ENCODE data around the gene SULF2.

The SULF2 gene

DNA sequence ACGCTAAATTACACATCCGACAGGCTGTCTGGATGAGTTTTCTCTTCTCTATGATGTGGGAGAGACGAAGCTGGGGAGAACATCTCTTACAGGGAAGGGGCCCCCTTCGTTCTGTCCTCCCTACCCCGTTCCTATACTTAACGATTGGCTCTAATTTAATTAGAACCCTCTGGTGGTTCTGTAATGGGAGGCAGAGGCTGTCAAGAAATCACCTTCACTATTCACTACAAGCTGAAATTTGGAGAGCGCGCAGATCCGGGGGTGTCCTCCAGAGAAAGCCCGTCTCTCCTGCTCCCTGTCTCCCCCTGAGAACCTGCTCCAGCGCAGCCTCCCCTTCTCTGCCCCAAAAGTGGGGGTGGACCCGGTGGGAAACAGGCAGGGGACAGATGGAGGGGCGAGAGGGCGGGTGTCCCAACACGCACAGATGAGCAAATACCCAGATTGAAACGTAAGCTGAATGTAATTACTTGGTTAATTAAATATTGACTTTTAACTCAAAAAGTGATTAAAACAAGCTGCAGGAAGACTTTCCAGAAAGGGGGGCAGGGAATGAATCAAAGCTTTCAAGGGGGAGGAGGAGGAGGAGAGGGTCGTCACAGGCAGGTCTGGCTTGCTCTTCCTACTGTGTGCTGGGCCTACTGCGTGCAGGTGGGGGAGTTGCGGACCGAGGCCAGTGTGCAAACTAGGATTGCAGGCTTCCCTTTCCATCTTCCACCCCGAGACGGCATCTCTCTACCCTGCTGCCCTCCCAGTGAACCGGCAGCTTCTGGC lies 1.3 kb downstream of the SULF2 start:
- peak; percentile 72 for DNase-seq

DNA sequence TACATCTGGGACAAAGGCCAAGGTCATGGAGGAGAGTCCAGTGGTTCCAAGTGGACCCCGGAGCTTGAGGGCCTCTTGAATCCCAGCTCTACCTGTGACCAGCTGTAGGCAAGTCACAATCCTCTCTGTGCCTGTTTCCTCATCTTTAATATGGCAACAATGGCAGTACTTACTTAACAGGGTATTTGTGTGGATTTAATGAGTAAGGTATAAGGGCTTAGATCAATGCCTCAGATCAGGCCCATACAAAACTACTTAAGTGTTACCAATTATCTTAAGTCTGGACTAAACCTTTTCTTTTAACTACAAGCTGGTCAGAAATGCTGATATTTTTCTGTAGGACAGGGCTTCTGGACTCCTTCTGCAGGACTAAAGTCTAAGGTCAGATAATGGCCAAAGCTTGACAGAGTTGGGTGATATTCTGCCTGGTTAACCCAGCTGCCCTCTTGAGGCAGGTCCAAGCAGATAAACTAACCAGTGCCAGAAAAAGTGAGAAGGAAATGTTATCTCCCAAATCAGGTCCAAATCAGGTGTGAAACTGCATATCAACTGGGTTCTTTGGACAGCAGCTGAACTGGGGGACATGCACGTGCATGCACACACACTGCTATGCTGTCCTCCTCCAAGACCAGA lies 2.2 kb downstream of the SULF2 start:
- no peak for DNase-seq

DNA sequence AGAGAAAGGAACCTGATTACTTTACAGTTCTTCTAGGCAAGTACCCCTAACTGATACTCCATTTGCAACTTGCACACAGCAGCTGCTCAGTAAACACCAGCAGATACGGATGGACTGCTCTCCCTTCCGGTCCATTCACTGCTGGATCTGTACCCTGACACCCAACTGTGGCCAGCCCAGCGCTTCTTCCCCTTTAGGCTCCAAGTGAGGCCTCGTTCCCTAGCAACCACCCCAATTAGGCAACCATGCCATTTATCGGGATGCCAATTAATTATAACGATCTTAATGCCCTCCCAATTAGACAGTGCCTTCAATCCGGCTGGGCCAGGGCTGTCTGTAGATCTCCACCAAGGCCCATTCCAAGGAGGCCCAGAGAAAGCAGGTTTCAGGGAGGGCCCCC lies 3.2 kb downstream of the SULF2 start:
- no peak for DNase-seq

DNA sequence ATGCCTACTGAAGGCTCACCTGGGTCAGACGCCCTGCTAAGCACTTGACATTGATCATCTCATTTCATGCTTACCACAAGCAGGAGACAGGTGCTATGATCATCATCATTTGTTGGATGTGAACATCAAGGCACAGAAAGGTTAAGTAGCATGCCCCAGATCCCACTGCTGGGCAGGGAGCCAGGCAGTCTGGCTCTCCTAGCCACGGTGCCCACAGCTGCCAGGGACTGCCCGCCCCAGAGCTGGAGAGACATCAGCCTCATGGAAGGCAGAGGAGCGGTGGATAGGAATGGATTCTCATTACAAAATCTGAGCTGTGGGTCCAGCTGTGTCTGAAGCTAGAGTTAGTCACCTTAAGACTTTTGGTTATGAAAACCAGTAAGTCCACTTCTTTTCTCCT lies 3.6 kb downstream of the SULF2 start:
- peak; percentile 67 for DNase-seq

DNA sequence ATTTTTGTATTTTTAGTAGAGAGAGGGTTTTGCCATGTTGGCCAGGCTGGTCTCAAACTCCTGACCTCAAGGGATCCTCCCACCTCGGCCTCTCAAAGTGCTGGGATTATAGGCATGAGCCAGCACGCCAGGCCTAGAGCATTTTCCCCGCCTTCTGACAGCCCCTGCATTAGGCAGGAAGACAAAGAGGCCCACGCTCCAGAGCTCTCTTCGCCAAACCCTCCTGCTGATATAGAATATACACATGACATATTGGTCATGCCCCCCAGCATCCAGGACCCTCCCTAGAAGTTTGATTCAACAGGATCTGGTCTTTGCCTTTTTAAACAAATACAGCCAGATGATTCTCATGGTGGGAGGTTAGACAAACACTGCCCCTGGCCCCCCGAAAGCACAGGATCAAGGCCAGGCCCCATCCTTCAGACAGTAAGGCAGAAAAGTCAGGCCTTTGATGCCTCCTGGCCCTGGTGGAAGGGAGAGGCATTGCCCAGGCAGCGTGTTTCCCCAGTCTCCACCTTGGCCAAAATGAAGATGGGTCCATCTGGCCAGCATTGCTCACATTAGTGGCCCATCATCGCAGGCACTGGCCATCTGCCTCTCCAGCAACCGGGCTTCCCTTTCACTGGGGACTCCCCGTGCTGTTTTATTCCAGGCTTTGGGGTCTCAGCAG lies 4.4 kb downstream of the SULF2 start:
- no peak for DNase-seq

DNA sequence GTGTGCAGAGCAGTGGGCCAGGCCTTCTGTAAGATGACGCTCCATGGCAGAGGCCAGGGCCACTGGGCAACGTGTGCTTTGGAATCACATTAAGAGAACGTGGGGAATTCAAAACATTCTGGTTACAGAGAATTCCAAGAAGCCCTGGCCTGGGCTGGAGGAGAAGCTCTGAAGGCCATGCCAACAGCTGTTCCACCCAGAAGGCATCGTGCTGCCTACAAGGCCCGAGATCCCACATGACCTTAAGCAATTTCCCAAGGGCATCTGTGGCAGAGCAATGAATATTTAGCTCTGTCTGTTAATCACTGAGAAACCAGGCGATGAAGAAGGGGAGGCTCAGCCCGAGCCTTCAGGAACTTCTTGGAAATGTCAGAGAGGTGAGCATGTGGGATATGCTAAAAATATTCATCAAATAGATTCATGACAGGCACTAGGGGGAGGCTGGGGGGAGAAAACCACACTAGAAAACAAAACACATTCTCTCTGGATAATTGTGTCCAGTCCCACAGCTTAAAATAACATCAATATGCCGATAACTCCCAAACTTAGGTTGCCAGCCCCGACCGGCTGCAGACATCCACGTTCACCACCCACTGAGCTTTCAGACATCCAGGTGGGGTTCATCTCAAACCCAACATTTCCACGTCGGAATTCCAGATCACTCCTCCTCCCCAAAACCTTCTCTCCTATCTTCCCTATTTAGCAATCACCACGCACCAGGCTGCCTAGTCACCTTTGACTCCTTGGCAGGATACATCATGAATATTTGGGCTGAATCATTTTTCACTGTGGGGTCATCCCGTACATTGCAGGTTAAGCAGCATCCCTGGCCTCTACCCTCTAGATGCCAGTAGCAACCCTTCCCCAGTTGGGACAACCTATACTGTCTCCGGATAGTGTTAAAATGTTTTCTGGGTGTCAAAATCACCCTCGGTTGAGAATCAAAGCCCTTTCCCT lies 6.6 kb downstream of the SULF2 start:
- no peak for DNase-seq

DNA sequence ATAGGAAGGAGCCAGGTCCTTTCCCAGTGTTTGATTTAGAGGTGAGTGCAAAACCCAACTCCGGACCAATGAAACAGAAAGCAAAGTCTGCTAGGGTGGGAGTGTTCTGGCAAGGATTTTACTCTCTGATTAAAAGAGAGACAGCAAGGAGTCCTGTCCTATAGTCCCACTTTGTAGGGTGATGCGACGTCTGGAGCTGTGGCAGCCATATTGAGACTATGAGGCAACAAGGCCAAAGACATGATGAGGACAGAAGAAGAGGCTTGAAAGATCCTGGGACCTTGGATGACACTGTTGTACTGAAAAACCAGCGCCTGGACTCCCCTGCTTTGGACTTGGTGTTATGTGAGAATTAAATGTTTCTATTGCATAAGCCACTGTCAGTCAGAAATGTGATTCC lies 8.1 kb downstream of the SULF2 start:
- no peak for DNase-seq

DNA sequence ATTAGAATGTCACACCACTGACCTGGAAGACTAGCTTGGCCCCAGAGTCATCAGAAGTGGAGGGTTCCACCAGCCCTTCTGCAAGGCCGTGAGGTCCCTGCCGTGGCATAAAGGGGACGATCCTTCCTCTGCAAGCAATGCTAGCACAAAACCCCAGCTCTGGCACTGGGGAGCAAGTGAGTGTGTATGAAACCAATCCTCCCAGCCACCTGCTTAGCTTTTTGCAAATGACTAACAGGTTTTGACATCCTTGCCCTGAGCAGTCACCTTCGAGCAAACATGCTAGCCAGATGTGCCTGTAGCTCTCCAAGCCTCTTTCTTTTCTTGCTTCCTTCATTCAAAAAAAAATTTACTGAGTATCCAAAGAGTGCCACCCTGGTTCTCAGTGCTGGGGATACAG lies 8.6 kb downstream of the SULF2 start:
- DNase-seq: peak; percentile 76

DNA sequence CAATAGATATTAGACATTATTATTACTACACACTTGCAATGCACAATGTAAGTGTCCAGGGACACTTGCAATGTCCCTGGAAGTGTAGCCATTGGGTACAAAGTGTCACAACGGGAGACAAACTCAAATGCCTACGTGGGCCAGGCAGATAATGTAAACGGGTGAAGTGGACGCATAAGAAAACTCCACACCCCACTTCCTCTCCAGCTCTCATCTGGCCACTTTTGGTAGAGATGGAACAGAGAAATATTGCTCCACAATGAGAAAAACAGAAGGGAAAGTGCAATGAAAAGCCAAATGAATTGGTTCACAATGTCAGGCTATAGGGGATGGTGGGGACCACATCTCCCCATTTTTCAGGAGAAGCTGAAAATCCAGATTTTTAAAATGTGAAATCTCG lies 9.4 kb downstream of the SULF2 start:
- DNase-seq: no peak

DNA sequence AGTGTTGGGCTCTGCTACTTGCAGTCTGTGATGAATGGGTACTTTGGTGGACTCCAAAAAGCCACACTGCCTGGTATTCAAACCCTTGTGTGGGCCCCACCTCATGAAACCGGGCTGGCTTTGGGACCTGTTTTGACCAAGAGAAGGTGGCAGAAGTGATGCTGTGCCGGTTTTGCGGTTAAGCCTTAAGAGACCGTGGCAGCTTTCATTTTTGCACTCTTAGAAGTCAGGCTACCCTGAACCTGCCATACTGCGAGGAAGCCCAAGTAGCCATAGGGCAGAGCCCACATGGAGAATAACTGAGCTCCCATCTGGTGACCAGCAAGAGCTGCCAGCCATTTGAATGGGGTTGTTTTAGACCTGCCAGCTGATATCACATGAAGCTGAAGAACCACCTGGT lies 10.2 kb downstream of the SULF2 start:
- no peak for DNase-seq

DNA sequence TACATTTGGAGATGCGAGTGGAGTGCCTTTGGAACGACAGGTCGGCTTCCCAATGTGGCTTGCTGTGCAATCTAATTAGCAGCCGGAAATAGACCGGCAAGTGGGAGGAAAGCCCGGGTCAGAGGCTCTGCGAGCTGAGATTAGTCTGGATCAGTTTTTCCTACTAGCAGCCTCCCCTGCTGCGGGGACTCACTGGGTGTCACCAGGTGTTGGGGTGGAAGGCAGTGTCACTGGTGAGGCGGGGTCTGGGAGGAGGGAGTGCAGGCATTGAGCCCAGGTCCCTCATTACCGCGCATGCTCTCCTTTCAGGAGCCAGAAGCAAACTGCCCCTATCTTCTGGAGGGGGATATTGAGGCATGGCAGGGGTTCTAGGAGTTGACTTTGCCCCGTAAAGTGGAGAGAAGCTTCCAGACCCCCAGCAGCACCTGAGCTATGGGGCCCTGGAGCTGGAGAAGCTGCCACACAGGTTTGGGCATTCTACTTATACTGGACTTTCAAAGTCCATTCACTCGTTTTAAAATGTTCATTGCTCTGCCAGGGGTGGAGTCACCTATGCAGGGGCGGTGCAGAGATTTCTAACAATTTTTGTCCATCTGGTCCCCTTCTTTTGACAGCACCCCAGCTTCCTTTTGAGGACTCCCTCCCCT lies 11.0 kb downstream of the SULF2 start:
- peak; percentile 24 for DNase-seq

DNA sequence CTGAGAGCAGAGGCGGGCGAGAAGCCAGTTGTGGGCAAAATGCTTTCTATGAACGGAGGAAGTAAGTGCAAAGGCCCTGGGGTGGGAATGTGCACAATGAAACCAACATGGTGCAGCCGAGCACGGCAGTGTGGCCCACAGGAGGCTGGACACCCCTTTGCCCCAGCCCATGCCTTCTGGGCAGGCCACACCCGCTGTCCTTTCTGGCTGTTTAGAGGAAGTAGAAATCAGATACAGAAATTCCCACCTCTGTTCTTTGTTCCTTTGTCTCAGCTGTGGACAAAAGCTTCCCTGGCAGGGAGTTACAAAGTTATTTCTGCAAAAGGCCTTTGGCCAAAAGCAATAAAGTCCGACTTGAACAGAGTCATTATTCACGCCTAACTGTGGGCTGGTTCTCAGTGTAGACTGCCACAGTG lies 11.9 kb downstream of the SULF2 start:
- no peak for DNase-seq

DNA sequence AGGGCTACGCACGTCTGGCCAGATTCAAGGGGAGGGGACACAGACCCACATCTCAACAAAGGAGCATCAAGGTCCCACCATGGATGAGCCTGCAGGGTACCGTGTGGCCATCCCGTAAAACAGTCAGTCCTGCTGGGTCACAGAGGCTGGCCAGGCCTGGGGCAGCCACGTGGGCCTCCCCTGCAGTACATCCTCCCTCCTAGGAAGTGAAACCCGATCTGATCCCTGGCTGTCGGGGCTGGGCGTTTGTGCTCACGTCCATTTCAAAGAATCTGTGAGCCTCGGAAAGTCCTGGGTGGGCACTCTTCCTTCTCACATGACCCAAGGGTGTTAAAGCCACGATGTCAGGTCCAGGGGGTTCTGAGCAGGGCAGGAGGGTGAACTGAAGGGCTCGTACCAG lies 14.3 kb downstream of the SULF2 start:
- no peak for DNase-seq

DNA sequence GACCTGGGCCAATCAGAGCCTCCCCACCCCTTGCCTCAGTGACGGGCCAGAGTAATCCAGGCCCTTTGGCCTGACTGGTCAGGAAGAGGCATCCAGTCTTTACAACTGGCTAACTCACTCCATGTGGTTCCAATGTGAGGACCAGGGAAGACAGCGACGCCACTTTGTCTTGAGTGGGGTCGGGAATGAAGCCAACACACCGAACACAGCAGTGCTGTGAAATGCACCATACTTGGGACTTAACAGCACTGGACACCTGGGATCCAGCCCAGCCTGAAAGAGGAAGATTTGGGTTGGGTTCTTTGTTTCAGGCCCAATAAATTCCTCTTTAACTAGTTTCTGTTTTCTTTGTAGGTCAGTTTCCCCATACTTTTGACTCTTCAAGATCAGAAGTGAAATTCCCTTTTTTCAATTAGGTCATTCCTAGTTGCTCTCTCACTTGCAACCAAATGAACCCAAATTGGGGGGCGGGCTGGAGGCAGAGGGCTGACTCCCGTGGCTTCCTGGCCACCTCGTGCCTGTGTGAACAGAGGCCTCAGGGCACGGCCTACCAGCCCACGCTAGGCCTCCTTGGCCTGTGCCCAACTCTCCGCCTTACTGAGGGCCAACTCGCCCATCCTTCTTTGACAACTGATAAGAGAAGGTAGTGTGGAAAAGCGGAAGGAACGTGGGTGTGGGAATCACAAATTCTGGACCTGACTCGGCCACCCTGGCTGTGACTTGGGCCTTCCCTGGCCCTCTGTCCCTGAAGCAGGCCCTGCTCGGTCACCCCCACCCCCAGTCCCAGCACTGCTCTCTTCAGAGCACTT lies 17.1 kb downstream of the SULF2 start:
- no peak for DNase-seq

DNA sequence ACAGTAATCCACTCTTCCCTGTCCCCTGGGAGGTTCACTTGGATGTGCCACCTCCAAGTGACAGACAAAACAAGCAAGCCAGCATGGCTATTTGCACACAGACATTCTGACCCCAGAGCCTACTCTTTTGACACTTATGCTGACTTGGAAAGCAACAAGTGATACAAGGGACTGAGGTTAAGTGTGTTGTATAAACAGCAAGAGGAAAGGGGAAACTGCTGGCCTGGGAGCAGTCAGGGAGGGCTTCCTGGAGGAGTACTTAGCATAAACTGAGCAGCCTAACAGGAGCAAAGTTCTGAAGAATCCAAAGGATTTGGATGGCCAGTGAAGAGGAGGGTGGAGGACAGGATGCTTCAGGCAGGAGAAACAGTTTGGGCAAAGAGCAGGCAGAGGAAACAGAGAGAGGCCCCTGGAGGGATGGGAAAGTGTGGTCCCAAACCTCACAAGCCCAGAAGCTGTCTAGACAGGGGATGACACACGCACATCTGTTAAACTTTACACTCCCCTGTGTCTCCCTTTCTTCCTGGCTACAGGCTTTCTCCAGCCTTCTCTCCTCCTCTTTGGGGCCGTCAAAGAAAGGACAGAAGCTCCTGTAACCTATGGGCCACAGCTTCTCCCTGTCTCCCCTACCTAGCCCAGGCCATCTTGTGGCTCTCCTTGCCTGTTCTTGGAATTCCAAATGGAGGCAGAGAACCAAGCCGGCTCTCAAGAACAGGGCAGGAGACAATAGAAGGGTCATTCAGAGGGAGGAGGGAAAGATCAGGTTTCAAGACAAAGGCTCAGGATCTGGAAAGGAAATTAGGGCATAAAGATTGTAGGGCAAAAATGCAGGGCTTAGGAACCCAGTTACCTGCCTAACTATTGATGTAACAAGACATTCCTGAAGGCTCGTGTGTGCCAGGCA lies 19.3 kb downstream of the SULF2 start:
- DNase-seq: no peak

DNA sequence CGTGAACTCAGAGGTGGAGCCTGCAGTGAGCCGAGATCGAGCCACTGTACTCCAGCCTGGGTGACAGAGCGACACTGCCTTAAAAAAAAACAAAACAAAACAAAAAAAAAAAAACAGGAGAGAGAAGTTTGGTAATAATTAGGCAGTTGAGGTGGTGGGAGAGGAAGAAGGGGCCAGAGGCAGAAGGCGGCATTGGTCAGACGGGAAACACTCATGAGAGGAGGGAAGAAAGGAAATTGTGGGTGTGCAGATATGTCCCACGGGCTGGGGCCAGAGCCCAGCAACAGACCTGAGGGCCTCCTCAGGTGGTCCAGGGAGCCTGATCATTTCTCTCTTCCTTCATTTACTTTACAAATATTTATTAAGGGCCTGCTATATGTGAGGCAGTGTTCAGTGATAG lies 20.0 kb downstream of the SULF2 start:
- no peak for DNase-seq

DNA sequence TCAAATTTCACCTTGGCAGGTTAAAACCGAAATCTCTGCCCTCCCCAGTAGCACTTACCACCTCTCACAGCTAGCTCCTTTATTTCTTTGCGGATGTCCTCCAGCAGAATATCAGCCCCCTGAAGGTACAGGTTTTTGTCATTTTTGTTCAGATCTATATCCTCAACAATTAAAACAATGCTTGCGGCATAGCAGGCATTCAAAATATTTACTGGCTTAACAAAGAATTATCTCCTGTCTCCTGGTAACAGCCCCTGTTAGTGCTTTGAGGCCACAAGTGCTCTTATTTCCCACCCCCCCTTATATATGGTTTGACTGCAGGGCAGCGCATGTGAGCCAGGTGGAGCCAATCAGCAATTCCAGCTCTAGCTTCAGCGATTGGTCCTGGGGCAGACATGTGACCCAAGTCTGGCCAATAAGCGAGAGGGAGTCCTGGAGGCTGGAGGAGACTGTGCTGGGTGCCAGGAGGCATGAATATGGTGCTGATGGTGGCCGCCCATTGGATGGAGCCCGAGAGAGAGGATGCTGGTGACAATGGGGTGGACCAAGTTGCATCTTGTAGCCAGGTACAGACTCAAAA lies 21.0 kb downstream of the SULF2 start:
- DNase-seq: no peak

DNA sequence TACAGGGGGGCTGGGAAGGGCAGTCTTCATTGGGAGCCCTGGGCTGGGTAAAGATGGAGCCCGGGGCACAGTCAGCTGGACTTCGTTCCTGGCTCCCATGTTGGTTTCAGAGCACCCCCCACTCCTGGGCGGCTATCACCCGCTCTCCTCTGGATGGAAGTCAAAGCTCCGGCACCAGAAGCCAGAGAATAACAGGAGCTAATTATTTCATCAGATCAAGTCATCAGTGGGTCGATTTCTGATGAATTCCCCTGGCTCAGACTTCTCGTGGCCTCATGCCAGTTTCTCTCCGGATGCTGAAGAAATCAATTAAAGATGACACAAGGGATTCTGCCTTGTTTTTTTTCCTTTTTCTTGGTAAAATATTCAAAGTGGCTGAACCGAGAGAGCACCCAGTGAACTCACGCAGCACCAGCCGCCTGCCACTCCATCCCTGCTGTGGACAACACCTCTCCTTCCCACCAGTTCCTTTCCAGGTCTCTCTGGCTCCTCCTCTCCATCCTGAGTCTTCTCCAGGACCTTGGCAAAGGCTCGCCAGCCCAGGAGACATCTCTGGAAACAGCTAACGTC lies 22.5 kb downstream of the SULF2 start:
- peak; percentile 58 for DNase-seq

DNA sequence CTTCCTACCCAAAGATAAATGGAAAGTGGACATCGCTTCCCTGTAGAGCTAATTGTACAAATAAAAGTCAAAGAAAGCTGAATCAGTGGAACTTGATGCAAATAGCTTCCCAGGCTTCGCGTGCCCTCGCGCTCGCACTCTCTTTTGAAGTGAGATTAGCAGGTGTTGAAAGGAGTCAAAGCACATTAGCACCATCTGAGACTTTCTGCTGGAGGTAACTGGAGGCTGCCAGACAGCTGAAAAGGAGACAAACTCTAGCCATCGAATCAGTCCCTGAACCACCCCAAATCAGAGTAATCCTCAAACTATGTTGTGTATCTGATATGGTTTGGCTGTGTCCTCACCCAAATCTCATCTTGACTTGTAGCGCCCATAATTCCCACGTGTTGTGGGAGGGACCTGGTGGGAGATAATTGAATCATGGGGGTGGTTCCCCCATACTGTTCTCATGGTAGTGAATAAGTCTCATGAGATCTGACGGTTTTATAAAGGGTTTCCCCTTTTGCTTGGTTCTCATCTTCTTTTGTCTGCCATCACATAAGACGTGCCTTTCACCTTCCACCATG lies 23.7 kb downstream of the SULF2 start:
- DNase-seq: no peak

Measured in NCI-H2171 treated with DMSO at 0.1 percent for 48 hours (cell line).